Activated CD8-positive, alpha-beta memory T cell treated with anti-CD3 and anti-CD28 coated beads for 48 hours (primary cell): ENCODE results near the gene XRCC1.
A peak's percentile ranks its signal among the peaks of the same experiment; 100 is the strongest.
"Not testable (repeated sequence)": the region's sequence is repeated elsewhere in the genome, so short reads cannot be mapped to it uniquely, and the experiment has no call there.

Experiments used
- DNase-seq, 3 experiments: peaks; one replicate each; pipeline ENCODE4 v3.0.0-alpha.2; 2020; ENCODE audit warnings: low read depth in 2 of 3, low spot score in 2 of 3

The XRCC1 gene

GRCh38 chr19:43600326-43600725 lies 25.0 kb upstream of the XRCC1 start:
- DNase-seq, result not testable (repeated sequence)

- no peak for DNase-seq
Measured at GRCh38 chr19:43599635-43600295, 24.4 kb upstream of the XRCC1 start.

- DNase-seq, result no peak
Measured at GRCh38 chr19:43598445-43599240, 23.3 kb upstream of the XRCC1 start.

GRCh38 chr19:43597876-43598275 lies 22.5 kb upstream of the XRCC1 start:
- DNase-seq, result no peak

GRCh38 chr19:43596842-43597461 lies 21.6 kb upstream of the XRCC1 start:
- no peak for DNase-seq

GRCh38 chr19:43595999-43596841 lies 20.9 kb upstream of the XRCC1 start, which contains the start of the genes IRGQ and ZNF576:
Gene IRGQ (minus strand): TSS chr19:43596134. CDS start chr19:43595338, 796 bp downstream.
Gene ZNF576 (plus strand): TSS chr19:43596595. CDS start chr19:43597109, 514 bp downstream.
- peak; percentile 99 to 100 (median 99) for DNase-seq

GRCh38 chr19:43595605-43595998 lies 20.3 kb upstream of the XRCC1 start:
- no peak for DNase-seq

GRCh38 chr19:43594710-43595604 lies 19.6 kb upstream of the XRCC1 start:
- DNase-seq, result peak; percentile 39 to 56 (median 54)

GRCh38 chr19:43594081-43594697 lies 18.9 kb upstream of the XRCC1 start:
- DNase-seq, result no peak

GRCh38 chr19:43592800-43593350 lies 17.5 kb upstream of the XRCC1 start:
- no peak for DNase-seq

- DNase-seq, result no peak
Measured at GRCh38 chr19:43591904-43592772, 16.8 kb upstream of the XRCC1 start.

GRCh38 chr19:43589678-43590077 lies 14.4 kb upstream of the XRCC1 start:
- DNase-seq, result no peak

- no peak for DNase-seq
Measured at GRCh38 chr19:43589277-43589676, 13.9 kb upstream of the XRCC1 start.

GRCh38 chr19:43587029-43587428 lies 11.7 kb upstream of the XRCC1 start:
- DNase-seq, result not testable (repeated sequence)

GRCh38 chr19:43586346-43586745 lies 11.0 kb upstream of the XRCC1 start:
- no peak for DNase-seq

GRCh38 chr19:43584484-43584883 lies 9.2 kb upstream of the XRCC1 start:
- no peak for DNase-seq

- DNase-seq, result no peak
Measured at GRCh38 chr19:43582495-43582894, 7.2 kb upstream of the XRCC1 start.

GRCh38 chr19:43581467-43581866 lies 6.1 kb upstream of the XRCC1 start:
- no peak for DNase-seq
